CD14-positive monocyte (primary cell): ENCODE data around the gene MRPL36. TPM values are rescaled to one million over a fixed set of nuclear protein-coding genes. Genes with fewer than 3 reads are reported as not detected.

ENCODE experiments used
- DNase-seq, 3 donors: peaks; one replicate each; pipeline ENCODE4 v3.0.0-alpha.2; 2011 to 2022
- H2AFZ ChIP-seq: 2 replicates; pipeline ENCODE4 v1.6.0; 2012; ENCODE audit warnings: mild to moderate bottlenecking, low read depth, low read length, inconsistent platforms; ENCODE audit not compliant: insufficient read depth, poor library complexity, severe bottlenecking
- H3K27ac ChIP-seq, 2 donors: 1 replicate in 1 of 2; 2 replicates in 1 of 2; pipeline ENCODE4 v1.5.1; 2012 to 2013; ENCODE audit warnings: low read length in 2 of 2, control low read depth in 1 of 2, inconsistent platforms in 1 of 2, low read depth in 1 of 2, mild to moderate bottlenecking in 1 of 2
- H3K27me3 ChIP-seq, 2 donors: one replicate each; pipeline versions ENCODE4 v1.6.0 to v1.6.1; 2011 to 2013; ENCODE audit warnings: low read length in 2 of 2; ENCODE audit not compliant: control insufficient read depth in 2 of 2, insufficient read depth in 2 of 2
- H3K36me3 ChIP-seq, 2 donors: replicated peaks in 1 of 2; 1 replicate in 1 of 2; 2 replicates in 1 of 2; pipeline versions ENCODE4 v1.5.1 to v1.6.1; 2012 to 2013; ENCODE audit warnings: low read length in 2 of 2, control low read depth in 1 of 2, inconsistent platforms in 1 of 2, mild to moderate bottlenecking in 1 of 2; ENCODE audit not compliant: insufficient read depth in 2 of 2, control insufficient read depth in 1 of 2
- H3K4me1 ChIP-seq, 2 donors: 1 replicate in 1 of 2; 2 replicates in 1 of 2; pipeline versions ENCODE4 v1.5.1 to v1.6.1; 2012 to 2013; ENCODE audit warnings: low read length in 2 of 2, control low read depth in 1 of 2, inconsistent platforms in 1 of 2, mild to moderate bottlenecking in 1 of 2, moderate library complexity in 1 of 2; ENCODE audit not compliant: insufficient read depth in 2 of 2, control insufficient read depth in 1 of 2
- H3K4me2 ChIP-seq: replicated peaks from 2 replicates; pipeline ENCODE3; 2012; ENCODE audit warnings: low read length, moderate library complexity, mild to moderate bottlenecking; ENCODE audit not compliant: poor library complexity, severe bottlenecking; ENCODE audit errors: extremely low read depth
- H3K4me3 ChIP-seq, 3 experiments: fragments of 200-600 bp in 1 of 3; sonication (generic) in 1 of 3; replicated peaks in 1 of 3; 1 replicate in 2 of 3; 2 replicates in 1 of 3; pipeline ENCODE4 v1.5.1; 2011 to 2013; ENCODE audit warnings: low read length in 3 of 3, mild to moderate bottlenecking in 3 of 3, control low read depth in 2 of 3, low read depth in 2 of 3, inconsistent platforms in 1 of 3, moderate library complexity in 1 of 3
- H3K79me2 ChIP-seq: 2 replicates; pipeline ENCODE4 v1.6.0; 2012; ENCODE audit warnings: mild to moderate bottlenecking, control low read depth, inconsistent platforms, low read length, moderate library complexity; ENCODE audit not compliant: insufficient read depth
- H3K9ac ChIP-seq: 2 replicates; pipeline ENCODE4 v1.6.0; 2017; ENCODE audit warnings: low read length, mild to moderate bottlenecking; ENCODE audit not compliant: insufficient read depth, poor library complexity, severe bottlenecking
- H3K9me3 ChIP-seq, 2 donors: replicated peaks in 1 of 2; 1 replicate in 1 of 2; 2 replicates in 1 of 2; pipeline versions ENCODE4 v1.5.1 to v1.6.1; 2012 to 2013; ENCODE audit warnings: low read length in 2 of 2, control low read depth in 1 of 2; ENCODE audit not compliant: control insufficient read depth in 1 of 2, insufficient read depth in 1 of 2
- H4K20me1 ChIP-seq: 2 replicates; pipeline ENCODE4 v1.6.0; 2012; ENCODE audit warnings: mild to moderate bottlenecking, low read length, control low read depth, moderate library complexity; ENCODE audit not compliant: insufficient read depth
- H3K27ac Mint-ChIP-seq, 7 donors: one replicate each; pipeline ENCODE4 v1.8.0; 2020; ENCODE audit warnings: mild to moderate bottlenecking in 7 of 7, mixed read lengths in 7 of 7, moderate library complexity in 6 of 7, inconsistent platforms in 2 of 7
- H3K27me3 Mint-ChIP-seq, 3 donors: one replicate each; pipeline ENCODE4 v1.8.0; 2021 to 2022; ENCODE audit warnings: low read depth in 3 of 3, mild to moderate bottlenecking in 3 of 3, mixed read lengths in 3 of 3, moderate library complexity in 3 of 3, inconsistent platforms in 1 of 3
- H3K36me3 Mint-ChIP-seq, 2 donors: one replicate each; pipeline ENCODE4 v1.8.0; 2020; ENCODE audit warnings: mixed read lengths in 2 of 2, inconsistent platforms in 1 of 2, mild to moderate bottlenecking in 1 of 2
- H3K4me1 Mint-ChIP-seq: one replicate; pipeline ENCODE4 v1.8.0; 2020; ENCODE audit warnings: mild to moderate bottlenecking, mixed read lengths
- H3K4me3 Mint-ChIP-seq, 2 donors: one replicate each; pipeline ENCODE4 v1.8.0; 2020; ENCODE audit warnings: mild to moderate bottlenecking in 2 of 2, mixed read lengths in 2 of 2, moderate library complexity in 1 of 2
- H3K9me3 Mint-ChIP-seq, 7 donors: one replicate each; pipeline ENCODE4 v1.8.0; 2020 to 2022; ENCODE audit warnings: mixed read lengths in 7 of 7, mild to moderate bottlenecking in 6 of 7, moderate library complexity in 6 of 7, inconsistent platforms in 2 of 7
- WGBS: methylation state at CpG from one replicate; pipeline ENCODE4 v1.1.5; 2013; ENCODE audit warnings: missing lambda C conversion rate; ENCODE audit not compliant: insufficient coverage; 5-methylcytosine and 5-hydroxymethylcytosine counted together
- intact Hi-C, 2 donors: fragments of 100-400 bp; cut with micrococcal nuclease; formaldehyde crosslinking; loops; one replicate each; pipeline versions ENCODE4 v1.15.0 to v1.15.1; 2023
- polyA plus RNA-seq, 3 donors: library from polyadenylated mRNA; depleted of rRNA in 1 of 3; unstranded in 2 of 3; stranded (reverse) in 1 of 3; fragments of 300-500 nt in 2 of 3; fragments of >200 nt in 1 of 3; fragmentation: Illumina TruSeq in 2 of 3; gene quantifications; 1 replicate in 2 of 3; 2 replicates in 1 of 3; pipeline ENCODE4 v1.2.3, GENCODE V29; 2012 to 2021
- TF ChIP-seq, protein P1 (sequence below): fragments of 200-600 bp; IDR thresholded peaks from one replicate; pipeline ENCODE4 v1.8.0; 2022; ENCODE audit warnings: antibody characterized with exemption, mild to moderate bottlenecking

MRPL36 gene
- polyA plus RNA-seq, 3 donors: 17.9 to 81.7 (median 65.9) TPM

DNA sequence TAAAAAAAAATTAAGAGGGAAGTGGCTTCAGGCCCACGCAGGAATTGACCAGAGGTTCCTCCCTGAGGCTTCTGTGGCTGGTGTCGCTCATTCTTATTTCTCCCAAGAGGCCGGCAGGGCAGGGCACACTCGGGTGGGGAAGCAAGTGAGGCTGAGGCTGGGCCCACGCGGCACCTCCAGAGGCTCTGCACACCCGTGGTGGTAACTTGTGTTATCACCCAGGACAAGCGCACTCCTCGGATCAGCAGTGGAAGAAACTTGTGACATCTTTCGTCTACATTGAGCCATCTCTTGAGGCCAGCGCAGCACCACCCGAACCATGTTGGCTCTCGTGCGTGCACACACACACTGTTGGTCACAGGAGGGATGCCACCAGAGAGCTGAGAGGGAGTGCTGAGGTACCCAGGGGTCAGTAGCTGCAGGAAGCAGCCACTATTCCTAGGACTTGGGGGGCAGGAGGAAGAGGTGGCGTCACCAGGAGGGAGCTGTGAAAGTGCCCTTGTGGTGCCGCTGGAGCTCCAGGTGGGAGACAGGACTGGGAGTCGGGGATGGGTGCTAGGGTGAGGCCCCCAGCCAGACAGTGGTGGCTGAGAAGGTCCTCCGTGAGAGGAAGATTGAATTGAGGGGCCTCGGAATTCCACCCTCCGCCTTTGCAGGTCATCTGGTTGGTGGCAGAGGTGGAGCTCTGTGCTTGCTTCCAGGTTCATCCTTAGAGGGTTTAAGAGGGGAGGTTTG is 8.0 kb upstream of the MRPL36 start:
- peaks cover 66% of the 10 kb centered on the region for H3K79me2 ChIP-seq
- H3K9me3 Mint-ChIP-seq: no peaks in the 10 kb centered on the region
- no peak for DNase-seq
- H3K4me2 ChIP-seq: no peak overlapping the region
- no peaks in the 10 kb centered on the region for H3K27me3 ChIP-seq
- H3K9ac ChIP-seq: no peak overlapping the region
- no peak overlapping the region for H3K4me3 Mint-ChIP-seq
- peaks cover 7% of the 10 kb centered on the region for H3K4me1 Mint-ChIP-seq
- H3K27ac ChIP-seq: no peak overlapping the region
- peak overlapping the region in 2 of 7 donors; percentile 21 to 41 for H3K27ac Mint-ChIP-seq
- no peaks in the 10 kb centered on the region for H3K4me1 ChIP-seq
- H3K36me3 Mint-ChIP-seq: peaks cover 88 to 98% of the 10 kb centered on the region in 2 donors
- no peaks in the 10 kb centered on the region for H3K9me3 ChIP-seq
- H4K20me1 ChIP-seq: peaks cover 82% of the 10 kb centered on the region
- TF ChIP-seq, protein P1, sequence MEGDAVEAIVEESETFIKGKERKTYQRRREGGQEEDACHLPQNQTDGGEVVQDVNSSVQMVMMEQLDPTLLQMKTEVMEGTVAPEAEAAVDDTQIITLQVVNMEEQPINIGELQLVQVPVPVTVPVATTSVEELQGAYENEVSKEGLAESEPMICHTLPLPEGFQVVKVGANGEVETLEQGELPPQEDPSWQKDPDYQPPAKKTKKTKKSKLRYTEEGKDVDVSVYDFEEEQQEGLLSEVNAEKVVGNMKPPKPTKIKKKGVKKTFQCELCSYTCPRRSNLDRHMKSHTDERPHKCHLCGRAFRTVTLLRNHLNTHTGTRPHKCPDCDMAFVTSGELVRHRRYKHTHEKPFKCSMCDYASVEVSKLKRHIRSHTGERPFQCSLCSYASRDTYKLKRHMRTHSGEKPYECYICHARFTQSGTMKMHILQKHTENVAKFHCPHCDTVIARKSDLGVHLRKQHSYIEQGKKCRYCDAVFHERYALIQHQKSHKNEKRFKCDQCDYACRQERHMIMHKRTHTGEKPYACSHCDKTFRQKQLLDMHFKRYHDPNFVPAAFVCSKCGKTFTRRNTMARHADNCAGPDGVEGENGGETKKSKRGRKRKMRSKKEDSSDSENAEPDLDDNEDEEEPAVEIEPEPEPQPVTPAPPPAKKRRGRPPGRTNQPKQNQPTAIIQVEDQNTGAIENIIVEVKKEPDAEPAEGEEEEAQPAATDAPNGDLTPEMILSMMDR: no peak
- intact Hi-C loops: loop anchor here (10.0 kb wide), 2 partner anchors 913 to 923 kb away; partner anchors contain the start of genes BRD9 (in 1 of the 2) and TRIP13 (in 1 of the 2)
- H2AFZ ChIP-seq: no peak overlapping the region
- H3K36me3 ChIP-seq: peaks cover 95 to 100% of the 10 kb centered on the region in 2 donors
- WGBS: 79% methylated on average over 20 of the region's 20 CpGs
- no peak overlapping the region for H3K4me3 ChIP-seq
- H3K27me3 Mint-ChIP-seq: no peaks in the 10 kb centered on the region

DNA sequence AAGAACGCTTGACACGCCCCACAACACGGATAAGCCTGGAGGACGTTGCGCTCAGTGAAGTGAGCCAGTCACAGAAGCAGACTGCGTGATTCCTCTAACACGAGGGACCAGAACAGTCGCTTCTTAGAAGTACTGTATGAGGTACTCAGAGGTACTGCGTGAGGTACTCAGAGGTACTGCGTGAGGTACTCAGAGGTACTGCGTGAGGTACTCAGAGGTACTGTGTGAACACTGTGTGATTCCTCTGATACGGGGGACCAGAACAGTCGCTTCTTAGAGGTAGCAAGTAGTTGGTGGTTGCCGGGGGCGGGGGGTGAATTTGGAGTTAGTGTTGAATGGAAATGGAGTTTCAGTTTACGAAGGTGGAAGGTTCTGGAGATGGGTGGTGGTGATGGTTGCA is 7.3 kb upstream of the MRPL36 start:
- WGBS: 89% methylated on average over 16 of the region's 16 CpGs
- Histone ChIP-seq H2AFZ (no peak overlapping the region), H3K4me2 (no peak overlapping the region), H3K27me3 (no peaks in the 10 kb centered on the region), H3K79me2 (peaks cover 72% of the 10 kb centered on the region), H3K9me3 (no peaks in the 10 kb centered on the region), H4K20me1 (peaks cover 76% of the 10 kb centered on the region), H3K9ac (no peak overlapping the region), H3K36me3 (peaks cover 90 to 94% of the 10 kb centered on the region in 2 donors), H3K27ac (no peak overlapping the region), H3K4me1 (peaks cover 1 to 2% of the 10 kb centered on the region in 2 donors), H3K4me3 (no peak overlapping the region)
- Mint-ChIP-seq H3K27ac (peak overlapping the region in 3 of 7 donors; percentile 3 to 21 (median 7)), H3K4me3 (no peak overlapping the region), H3K9me3 (no peaks in the 10 kb centered on the region), H3K27me3 (no peaks in the 10 kb centered on the region), H3K36me3 (peaks cover 83 to 92% of the 10 kb centered on the region in 2 donors), H3K4me1 (peaks cover 10% of the 10 kb centered on the region)
- TF ChIP-seq, protein P1: no peak
- DNase-seq: no peak
- intact Hi-C loops: loop anchor here (10.0 kb wide), 2 partner anchors 912 to 922 kb away; partner anchors contain the start of genes BRD9 (in 1 of the 2) and TRIP13 (in 1 of the 2)
